Keratinocyte (primary cell): ENCODE measurements around the gene EME2.

ENCODE experiments used
- EZH2 ChIP-seq: IDR thresholded peaks from one replicate; pipeline ENCODE4 v1.6.1; 2012; ENCODE audit warnings: inconsistent platforms, mild to moderate bottlenecking, low read length, moderate library complexity
- TF ChIP-seq, protein P1 (sequence below), 3 experiments: IDR thresholded peaks in 1 of 3; conservative IDR thresholded peaks in 1 of 3; optimal IDR thresholded peaks in 1 of 3; 2 replicates in 2 of 3; 3 replicates in 1 of 3; pipeline versions ENCODE3 to v1.5.1; 2011; ENCODE audit warnings: low read length in 3 of 3, mild to moderate bottlenecking in 3 of 3, moderate library complexity in 2 of 3, control low read depth in 1 of 3, inconsistent platforms in 1 of 3; ENCODE audit not compliant: insufficient read depth in 2 of 3; ENCODE audit errors: extremely low read depth in 1 of 3

DNA sequence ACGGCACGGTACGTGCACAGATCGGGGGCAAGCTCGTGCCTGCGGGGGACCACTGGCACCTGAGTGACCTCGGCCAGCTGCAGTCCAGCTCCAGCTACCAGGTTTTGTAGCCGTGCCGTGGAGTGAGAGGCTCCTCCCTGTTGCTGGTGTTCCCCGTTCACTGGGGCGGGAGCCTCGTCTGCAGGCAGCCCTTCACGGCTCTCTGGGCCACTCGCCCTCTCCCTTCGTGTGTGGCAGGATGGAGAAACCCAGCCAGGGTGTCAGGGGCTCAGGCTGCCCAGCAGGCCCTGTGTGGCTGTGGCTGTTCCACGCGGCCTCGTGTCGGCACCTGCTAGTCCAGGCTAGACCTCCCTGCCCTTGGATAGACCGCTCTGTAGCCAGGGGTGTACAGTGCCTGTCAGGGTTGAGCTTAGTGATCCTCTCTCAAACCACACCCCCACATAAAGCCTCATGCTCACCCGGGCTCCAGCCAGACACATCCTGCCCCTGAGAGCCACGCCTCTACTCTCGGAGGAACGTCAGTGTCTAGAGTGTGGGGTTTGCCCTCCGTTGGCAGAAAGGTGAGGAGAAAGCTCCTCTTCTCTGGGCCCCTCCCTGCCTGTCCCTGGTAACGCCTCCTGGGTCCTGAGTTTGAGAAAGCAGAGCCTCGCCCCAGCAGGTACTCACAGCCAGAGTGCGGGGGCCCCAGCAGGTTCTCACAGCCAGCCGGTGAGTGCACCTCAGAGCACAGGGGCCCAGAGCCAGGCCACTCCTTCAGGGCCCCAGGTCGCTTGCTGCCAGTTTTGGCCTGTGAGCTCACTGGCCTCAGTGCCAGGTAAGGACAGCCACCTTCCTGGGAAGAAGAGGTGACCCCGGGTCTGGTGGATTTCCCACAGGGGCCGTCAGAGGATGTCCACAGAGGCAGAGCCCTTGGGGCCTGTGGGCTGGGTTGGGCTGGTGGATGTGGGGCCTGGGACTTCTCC, 29.0 kb upstream of the EME2 start:
- TF ChIP-seq, protein P1, sequence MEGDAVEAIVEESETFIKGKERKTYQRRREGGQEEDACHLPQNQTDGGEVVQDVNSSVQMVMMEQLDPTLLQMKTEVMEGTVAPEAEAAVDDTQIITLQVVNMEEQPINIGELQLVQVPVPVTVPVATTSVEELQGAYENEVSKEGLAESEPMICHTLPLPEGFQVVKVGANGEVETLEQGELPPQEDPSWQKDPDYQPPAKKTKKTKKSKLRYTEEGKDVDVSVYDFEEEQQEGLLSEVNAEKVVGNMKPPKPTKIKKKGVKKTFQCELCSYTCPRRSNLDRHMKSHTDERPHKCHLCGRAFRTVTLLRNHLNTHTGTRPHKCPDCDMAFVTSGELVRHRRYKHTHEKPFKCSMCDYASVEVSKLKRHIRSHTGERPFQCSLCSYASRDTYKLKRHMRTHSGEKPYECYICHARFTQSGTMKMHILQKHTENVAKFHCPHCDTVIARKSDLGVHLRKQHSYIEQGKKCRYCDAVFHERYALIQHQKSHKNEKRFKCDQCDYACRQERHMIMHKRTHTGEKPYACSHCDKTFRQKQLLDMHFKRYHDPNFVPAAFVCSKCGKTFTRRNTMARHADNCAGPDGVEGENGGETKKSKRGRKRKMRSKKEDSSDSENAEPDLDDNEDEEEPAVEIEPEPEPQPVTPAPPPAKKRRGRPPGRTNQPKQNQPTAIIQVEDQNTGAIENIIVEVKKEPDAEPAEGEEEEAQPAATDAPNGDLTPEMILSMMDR (optimal IDR thresholded peaks at IDR 0.05 in 1 of 3, IDR thresholded peaks at IDR 0.05 in 1 of 3, conservative IDR thresholded peaks at IDR 0.05 in 1 of 3; ENCODE audit: extremely low read depth in 1 of 3, insufficient read depth in 2 of 3, low read length in 3 of 3) = no peak
- TF ChIP-seq EZH2 = no peak
